Measurements from ENCODE around the gene NUCB1. TPM values are rescaled to one million over a fixed set of nuclear protein-coding genes. Genes with fewer than 3 reads are reported as not detected.
"Not testable (repeated sequence)": the region's sequence is repeated elsewhere in the genome, so short reads cannot be mapped to it uniquely, and the experiment has no call there.

The NUCB1 gene
- total and polyA plus RNA-seq, 2 donors: 42.3 to 119 TPM

DNA sequence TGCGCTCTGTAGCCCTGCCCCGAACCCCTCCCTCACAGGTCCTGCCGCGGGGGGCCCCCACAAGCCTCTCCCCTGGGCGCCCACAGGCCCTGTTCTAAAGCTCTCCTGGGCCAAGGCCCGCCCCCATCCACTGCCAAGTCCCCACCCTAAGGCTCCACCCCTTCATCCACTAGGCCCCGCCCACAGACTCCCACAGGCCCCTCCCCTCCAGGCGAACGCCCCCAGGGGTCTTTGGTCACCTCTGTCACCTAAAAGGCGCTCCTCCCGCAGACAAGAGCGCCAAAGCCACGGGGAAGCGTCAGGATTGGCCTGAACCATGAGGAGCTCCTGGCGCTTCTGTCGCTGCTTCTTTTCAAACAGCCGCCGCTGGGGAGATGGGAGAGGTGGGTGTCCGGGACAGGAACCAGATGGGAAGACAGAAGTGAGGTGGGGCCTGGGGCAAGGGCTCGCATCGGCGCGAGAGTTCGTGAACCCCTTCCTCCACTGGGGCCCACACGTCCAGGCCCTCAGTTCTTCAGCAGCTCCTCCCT is 3.9 kb upstream of the NUCB1 start:
- peak in 3 of 9 donors; percentile 31 to 72 (median 31) for DNase-seq (ENCODE audit: low read depth in 6 of 9, low spot score in 9 of 9)
- Histone ChIP-seq H3K27me3 (ENCODE audit: control insufficient read depth in 2 of 2, insufficient read depth in 1 of 2, low read length in 1 of 2) (peaks cover 15 to 57% of the 10 kb centered on the region in 2 donors), H3K4me1 (ENCODE audit: control insufficient read depth in 2 of 2, insufficient read depth in 2 of 2, low read length in 2 of 2) (peaks cover 6 to 27% of the 10 kb centered on the region in 2 donors), H3K27ac (ENCODE audit: low read depth in 1 of 2, low read length in 1 of 2) (no peak overlapping the region), H3K9me3 (ENCODE audit: control insufficient read depth in 2 of 2, insufficient read depth in 1 of 2, low read length in 1 of 2) (no peaks in the 10 kb centered on the region), H3K36me3 (ENCODE audit: control insufficient read depth in 2 of 2, insufficient read depth in 2 of 2, low read length in 1 of 2) (no peaks in the 10 kb centered on the region), H3K4me3 (ENCODE audit: low read length in 2 of 2) (peak overlapping the region in 1 of 2 donors; percentile 30)
- WGBS: 20% methylated on average over 25 of the region's 25 CpGs

GRCh38 chr19:48897181-48897580 is 2.9 kb upstream of the NUCB1 start:
- DNase-seq (ENCODE audit: low read depth in 6 of 9, low spot score in 9 of 9): no peak
- Histone ChIP-seq H3K27ac (ENCODE audit: low read depth in 1 of 2, low read length in 1 of 2) (no peak overlapping the region), H3K9me3 (ENCODE audit: control insufficient read depth in 2 of 2, insufficient read depth in 1 of 2, low read length in 1 of 2) (no peaks in the 10 kb centered on the region), H3K4me1 (ENCODE audit: control insufficient read depth in 2 of 2, insufficient read depth in 2 of 2, low read length in 2 of 2) (peaks cover 6 to 29% of the 10 kb centered on the region in 2 donors), H3K4me3 (ENCODE audit: low read length in 2 of 2) (no peak overlapping the region), H3K27me3 (ENCODE audit: control insufficient read depth in 2 of 2, insufficient read depth in 1 of 2, low read length in 1 of 2) (peaks cover 15 to 50% of the 10 kb centered on the region in 2 donors), H3K36me3 (ENCODE audit: control insufficient read depth in 2 of 2, insufficient read depth in 2 of 2, low read length in 1 of 2) (no peaks in the 10 kb centered on the region)
- WGBS: 83% methylated on average over 5 of the region's 5 CpGs

GRCh38 chr19:48899386-48899749 is 744 bp upstream of the NUCB1 start:
- WGBS: 90% methylated on average over 11 of the region's 11 CpGs
- Histone ChIP-seq H3K27ac (ENCODE audit: low read depth in 1 of 2, low read length in 1 of 2) (peak overlapping the region in 1 of 2 donors; percentile 91), H3K4me3 (ENCODE audit: low read length in 2 of 2) (peak overlapping the region; percentile 61 to 98), H3K4me1 (ENCODE audit: control insufficient read depth in 2 of 2, insufficient read depth in 2 of 2, low read length in 2 of 2) (peaks cover 6 to 29% of the 10 kb centered on the region in 2 donors), H3K27me3 (ENCODE audit: control insufficient read depth in 2 of 2, insufficient read depth in 1 of 2, low read length in 1 of 2) (peaks cover 15 to 33% of the 10 kb centered on the region in 2 donors)
- not testable (repeated sequence) for H3K36me3 ChIP-seq (ENCODE audit: control insufficient read depth in 2 of 2, insufficient read depth in 2 of 2, low read length in 1 of 2); H3K9me3 ChIP-seq (ENCODE audit: control insufficient read depth in 2 of 2, insufficient read depth in 1 of 2, low read length in 1 of 2); DNase-seq (ENCODE audit: low read depth in 6 of 9, low spot score in 9 of 9)

DNA sequence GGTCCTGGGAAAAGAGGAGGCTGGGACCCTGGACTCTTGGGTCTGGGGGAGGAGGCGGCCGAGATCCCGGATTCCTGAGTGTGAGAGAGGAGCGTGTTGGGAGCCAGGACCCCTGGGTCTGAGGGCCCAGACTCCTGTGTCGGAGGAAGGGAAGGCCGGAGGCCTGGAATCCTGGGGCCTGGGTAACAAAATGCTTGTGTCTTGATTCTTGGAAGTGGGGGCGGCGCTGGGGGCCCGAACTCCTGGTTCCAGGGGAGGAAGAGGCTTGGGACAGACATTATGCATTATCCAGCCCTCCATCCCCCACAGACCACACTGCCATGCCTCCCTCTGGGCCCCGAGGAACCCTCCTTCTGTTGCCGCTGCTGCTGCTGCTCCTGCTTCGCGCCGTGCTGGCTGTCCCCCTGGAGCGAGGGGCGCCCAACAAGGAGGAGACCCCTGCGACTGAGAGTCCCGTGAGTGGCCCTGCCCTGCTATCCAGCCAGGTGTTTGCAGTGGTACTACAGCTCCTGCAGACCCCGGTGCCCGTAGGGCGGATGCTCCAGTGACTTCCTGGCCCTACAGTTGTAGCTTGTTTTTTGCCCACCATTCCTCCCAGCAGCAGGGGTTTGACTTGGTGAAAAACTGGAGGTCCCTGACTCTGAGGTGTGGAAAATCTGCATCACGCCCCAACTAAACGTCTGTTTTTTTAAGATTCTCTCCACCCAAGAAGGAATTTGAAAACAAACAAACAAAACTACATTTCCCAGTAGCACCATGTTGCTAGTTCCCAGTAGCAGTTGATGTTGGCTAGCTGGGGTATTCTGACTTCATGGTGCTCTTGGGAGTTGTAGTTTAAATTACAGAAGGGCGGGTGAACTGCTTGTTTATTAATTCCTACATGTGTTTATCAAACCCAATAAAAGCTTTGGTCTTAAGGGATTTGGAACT is 630 bp downstream of the NUCB1 start:
- peaks cover 10 to 13% of the 10 kb centered on the region in 2 donors for H3K36me3 ChIP-seq (ENCODE audit: control insufficient read depth in 2 of 2, insufficient read depth in 2 of 2, low read length in 1 of 2)
- peak overlapping the region; percentile 88 to 91 for H3K27ac ChIP-seq (ENCODE audit: low read depth in 1 of 2, low read length in 1 of 2)
- peaks cover 6 to 25% of the 10 kb centered on the region in 2 donors for H3K4me1 ChIP-seq (ENCODE audit: control insufficient read depth in 2 of 2, insufficient read depth in 2 of 2, low read length in 2 of 2)
- peaks cover 12 to 20% of the 10 kb centered on the region in 2 donors for H3K27me3 ChIP-seq (ENCODE audit: control insufficient read depth in 2 of 2, insufficient read depth in 1 of 2, low read length in 1 of 2)
- WGBS: 15% methylated on average over 24 of the region's 24 CpGs
- H3K9me3 ChIP-seq (ENCODE audit: control insufficient read depth in 2 of 2, insufficient read depth in 1 of 2, low read length in 1 of 2): peaks cover 0 to 4% of the 10 kb centered on the region in 2 donors
- peak overlapping the region; percentile 61 to 98 for H3K4me3 ChIP-seq (ENCODE audit: low read length in 2 of 2)
- DNase-seq (ENCODE audit: low read depth in 6 of 9, low spot score in 9 of 9): peak in 7 of 9 donors; percentile 25 to 62 (median 32)

GRCh38 chr19:48902291-48902690 is 2.2 kb downstream of the NUCB1 start:
- H3K9me3 ChIP-seq (ENCODE audit: control insufficient read depth in 2 of 2, insufficient read depth in 1 of 2, low read length in 1 of 2); H3K4me3 ChIP-seq (ENCODE audit: low read length in 2 of 2); DNase-seq (ENCODE audit: low read depth in 6 of 9, low spot score in 9 of 9); H3K27ac ChIP-seq (ENCODE audit: low read depth in 1 of 2, low read length in 1 of 2); H3K27me3 ChIP-seq (ENCODE audit: control insufficient read depth in 2 of 2, insufficient read depth in 1 of 2, low read length in 1 of 2): not testable (repeated sequence)
- peaks cover 20 to 27% of the 10 kb centered on the region in 2 donors for H3K36me3 ChIP-seq (ENCODE audit: control insufficient read depth in 2 of 2, insufficient read depth in 2 of 2, low read length in 1 of 2)
- H3K4me1 ChIP-seq (ENCODE audit: control insufficient read depth in 2 of 2, insufficient read depth in 2 of 2, low read length in 2 of 2): peaks cover 6 to 18% of the 10 kb centered on the region in 2 donors
- 97% methylated on average over 7 of the region's 7 CpGs for WGBS

DNA sequence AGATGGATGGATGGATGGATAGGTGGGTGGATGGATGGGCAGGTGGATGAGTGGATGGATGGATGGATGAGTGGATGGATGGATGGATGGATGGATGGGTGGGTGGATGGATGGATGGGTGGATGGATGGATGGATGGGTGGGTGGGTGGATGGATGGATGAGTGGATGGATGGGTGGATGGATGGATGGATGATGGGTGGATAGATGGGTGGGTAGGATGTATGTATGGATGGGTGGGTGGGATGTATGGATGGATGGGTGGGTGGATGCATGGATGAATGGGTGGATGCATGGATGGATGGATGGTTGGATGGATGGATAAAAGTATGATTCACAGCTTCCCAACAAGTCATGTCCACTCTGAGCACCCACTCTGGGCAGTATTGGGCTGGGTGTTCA is 3.7 kb downstream of the NUCB1 start:
- not testable (repeated sequence) for H3K9me3 ChIP-seq (ENCODE audit: control insufficient read depth in 2 of 2, insufficient read depth in 1 of 2, low read length in 1 of 2); H3K27ac ChIP-seq (ENCODE audit: low read depth in 1 of 2, low read length in 1 of 2); H3K4me3 ChIP-seq (ENCODE audit: low read length in 2 of 2); DNase-seq (ENCODE audit: low read depth in 6 of 9, low spot score in 9 of 9); H3K27me3 ChIP-seq (ENCODE audit: control insufficient read depth in 2 of 2, insufficient read depth in 1 of 2, low read length in 1 of 2)
- Histone ChIP-seq H3K4me1 (ENCODE audit: control insufficient read depth in 2 of 2, insufficient read depth in 2 of 2, low read length in 2 of 2) (peaks cover 6 to 18% of the 10 kb centered on the region in 2 donors), H3K36me3 (ENCODE audit: control insufficient read depth in 2 of 2, insufficient read depth in 2 of 2, low read length in 1 of 2) (peaks cover 31 to 39% of the 10 kb centered on the region in 2 donors)

DNA sequence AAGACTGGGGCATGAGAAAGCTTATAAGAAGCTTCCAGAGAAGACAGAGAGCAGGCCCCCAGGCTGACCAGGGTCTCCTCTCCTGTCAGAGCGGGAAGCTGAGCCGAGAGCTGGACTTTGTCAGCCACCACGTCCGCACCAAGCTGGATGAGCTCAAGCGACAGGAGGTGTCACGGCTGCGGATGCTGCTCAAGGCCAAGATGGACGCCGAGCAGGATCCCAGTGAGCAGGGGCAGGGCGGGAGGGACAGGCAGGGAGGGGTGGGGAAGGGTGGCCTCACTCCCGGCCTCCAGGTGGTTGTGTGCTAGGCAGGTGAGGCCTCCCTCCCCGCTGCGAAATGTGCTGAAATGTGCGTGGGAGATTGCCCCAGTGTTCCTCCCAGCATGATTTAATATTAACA is 5.6 kb downstream of the NUCB1 start:
- WGBS: 98% methylated on average over 14 of the region's 14 CpGs
- Histone ChIP-seq H3K36me3 (ENCODE audit: control insufficient read depth in 2 of 2, insufficient read depth in 2 of 2, low read length in 1 of 2) (peaks cover 43 to 53% of the 10 kb centered on the region in 2 donors), H3K4me1 (ENCODE audit: control insufficient read depth in 2 of 2, insufficient read depth in 2 of 2, low read length in 2 of 2) (peaks cover 4 to 8% of the 10 kb centered on the region in 2 donors), H3K27ac (ENCODE audit: low read depth in 1 of 2, low read length in 1 of 2) (no peak overlapping the region), H3K9me3 (ENCODE audit: control insufficient read depth in 2 of 2, insufficient read depth in 1 of 2, low read length in 1 of 2) (peaks cover 0 to 6% of the 10 kb centered on the region in 2 donors), H3K27me3 (ENCODE audit: control insufficient read depth in 2 of 2, insufficient read depth in 1 of 2, low read length in 1 of 2) (no peaks in the 10 kb centered on the region), H3K4me3 (ENCODE audit: low read length in 2 of 2) (no peak overlapping the region)
- DNase-seq (ENCODE audit: low read depth in 6 of 9, low spot score in 9 of 9): no peak

DNA sequence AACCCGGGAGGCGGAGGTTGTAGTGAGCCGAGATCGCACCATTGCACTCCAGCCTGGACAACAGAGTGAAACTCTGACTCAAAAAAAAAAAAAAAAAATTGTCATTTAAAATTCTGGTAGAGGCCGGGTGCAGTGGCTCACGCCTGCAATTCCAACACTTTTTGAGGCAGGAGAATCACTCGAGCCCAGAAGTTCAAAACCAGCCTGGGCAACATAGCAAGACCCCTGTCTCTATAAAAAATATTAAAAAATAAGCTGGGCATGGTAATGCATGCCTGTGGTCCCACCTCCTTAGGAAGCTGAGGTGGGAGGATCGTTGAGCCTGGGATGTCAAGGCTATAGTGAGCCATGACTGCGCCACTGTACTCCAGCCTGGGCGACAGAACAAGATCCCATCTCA is 6.2 kb downstream of the NUCB1 start:
- peaks cover 49 to 60% of the 10 kb centered on the region in 2 donors for H3K36me3 ChIP-seq (ENCODE audit: control insufficient read depth in 2 of 2, insufficient read depth in 2 of 2, low read length in 1 of 2)
- H3K27ac ChIP-seq (ENCODE audit: low read depth in 1 of 2, low read length in 1 of 2): no peak overlapping the region
- H3K4me1 ChIP-seq (ENCODE audit: control insufficient read depth in 2 of 2, insufficient read depth in 2 of 2, low read length in 2 of 2): peaks cover 0 to 2% of the 10 kb centered on the region in 2 donors
- no peak for DNase-seq (ENCODE audit: low read depth in 6 of 9, low spot score in 9 of 9)
- WGBS: 96% methylated on average over 10 of the region's 10 CpGs
- H3K4me3 ChIP-seq (ENCODE audit: low read length in 2 of 2): no peak overlapping the region
- H3K9me3 ChIP-seq (ENCODE audit: control insufficient read depth in 2 of 2, insufficient read depth in 1 of 2, low read length in 1 of 2): peaks cover 0 to 6% of the 10 kb centered on the region in 2 donors
- H3K27me3 ChIP-seq (ENCODE audit: control insufficient read depth in 2 of 2, insufficient read depth in 1 of 2, low read length in 1 of 2): no peaks in the 10 kb centered on the region

- H3K27ac ChIP-seq (ENCODE audit: low read depth in 1 of 2, low read length in 1 of 2): no peak overlapping the region
- H3K9me3 ChIP-seq (ENCODE audit: control insufficient read depth in 2 of 2, insufficient read depth in 1 of 2, low read length in 1 of 2): peaks cover 0 to 6% of the 10 kb centered on the region in 2 donors
- H3K4me1 ChIP-seq (ENCODE audit: control insufficient read depth in 2 of 2, insufficient read depth in 2 of 2, low read length in 2 of 2): no peaks in the 10 kb centered on the region
- WGBS: 96% methylated on average over 14 of the region's 14 CpGs
- no peak overlapping the region for H3K4me3 ChIP-seq (ENCODE audit: low read length in 2 of 2)
- no peak for DNase-seq (ENCODE audit: low read depth in 6 of 9, low spot score in 9 of 9)
- H3K27me3 ChIP-seq (ENCODE audit: control insufficient read depth in 2 of 2, insufficient read depth in 1 of 2, low read length in 1 of 2): no peaks in the 10 kb centered on the region
- H3K36me3 ChIP-seq (ENCODE audit: control insufficient read depth in 2 of 2, insufficient read depth in 2 of 2, low read length in 1 of 2): peaks cover 61 to 66% of the 10 kb centered on the region in 2 donors
These were observed 7.6 kb downstream of the NUCB1 start for GRCh38 chr19:48907671-48908070.
